ENCODE measurements around the gene WNT9A. TPM values are rescaled to one million over a fixed set of nuclear protein-coding genes. Genes with fewer than 3 reads are reported as not detected.
"Not testable (repeated sequence)": the region's sequence is repeated elsewhere in the genome, so short reads cannot be mapped to it uniquely, and the experiment has no call there.

WNT9A gene
- total RNA-seq, 1 experiment from 2014 or later: 0.37 TPM

DNA sequence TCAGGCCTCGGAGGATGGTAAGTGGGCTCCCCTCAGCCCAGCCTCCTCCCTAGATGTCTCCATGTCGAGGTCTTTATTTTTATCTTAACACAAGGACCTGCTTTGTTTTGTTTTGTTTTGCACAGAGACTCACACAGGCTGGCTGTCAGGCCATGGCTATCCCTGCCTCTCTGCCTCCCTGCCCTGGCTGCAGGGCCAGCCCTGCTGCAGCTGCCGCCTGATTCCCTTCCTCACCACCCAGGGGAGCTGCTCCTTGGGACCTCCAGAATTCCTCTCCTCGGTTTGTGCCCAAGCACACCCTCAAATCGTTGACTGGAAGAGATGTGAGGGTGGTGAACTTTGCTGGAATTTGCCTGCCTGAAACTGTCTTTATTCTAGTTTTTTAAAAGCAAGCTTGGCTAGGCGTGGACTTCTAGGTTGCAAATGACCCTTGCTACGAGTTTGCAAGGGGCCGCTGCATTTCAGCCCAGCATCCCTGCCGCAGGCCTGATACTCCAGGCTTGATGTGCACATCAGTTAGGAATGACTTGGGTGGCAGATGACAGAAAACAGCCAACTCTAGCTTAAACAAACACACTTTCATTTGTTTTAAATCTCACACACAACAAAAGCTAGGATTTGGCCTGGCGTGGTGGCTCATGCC, 37.1 kb downstream of the WNT9A start:
- DNase-seq (ENCODE audit: low spot score): no peak

DNA sequence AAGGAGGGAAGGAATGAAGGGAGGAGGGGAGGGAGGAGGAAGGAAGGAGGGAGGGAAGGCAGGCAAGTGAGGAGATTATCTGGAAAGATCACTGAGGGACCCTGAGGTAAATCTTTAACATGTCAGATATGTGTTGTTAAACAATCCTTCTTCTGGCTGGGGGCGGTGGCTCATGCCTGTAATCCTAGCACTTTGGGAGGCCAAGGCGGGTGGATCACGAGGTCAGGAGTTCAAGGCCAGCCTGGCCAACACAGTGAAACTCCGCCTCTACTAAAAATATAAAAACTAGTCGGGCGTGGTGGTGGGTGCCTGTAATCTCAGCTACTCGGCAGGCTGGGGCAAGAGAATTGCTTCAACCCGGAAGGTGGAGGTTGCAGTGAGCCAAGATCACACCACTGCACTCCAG, 37.8 kb downstream of the WNT9A start:
- not testable (repeated sequence) for DNase-seq (ENCODE audit: low spot score)

DNA sequence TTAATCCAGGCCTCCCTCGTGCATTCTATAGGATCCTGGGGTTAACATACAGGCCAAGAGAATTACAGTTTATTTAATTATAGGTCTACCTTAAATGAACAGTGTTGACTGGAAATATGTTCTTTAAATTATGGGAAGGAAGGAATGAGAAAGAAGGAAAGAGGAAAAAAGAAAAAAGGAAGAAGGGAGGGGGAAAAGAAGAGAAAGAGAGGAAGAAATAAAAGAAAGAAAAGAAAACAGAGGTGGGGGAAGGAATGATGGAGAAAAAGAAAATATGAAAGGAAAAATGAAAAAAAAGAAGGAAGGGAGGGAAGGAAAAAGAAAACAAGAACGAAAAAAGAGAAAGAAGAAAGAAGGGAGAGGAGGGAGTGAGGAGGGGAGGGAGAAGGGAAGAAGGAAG, 38.5 kb downstream of the WNT9A start:
- no peak for DNase-seq (ENCODE audit: low spot score)

DNA sequence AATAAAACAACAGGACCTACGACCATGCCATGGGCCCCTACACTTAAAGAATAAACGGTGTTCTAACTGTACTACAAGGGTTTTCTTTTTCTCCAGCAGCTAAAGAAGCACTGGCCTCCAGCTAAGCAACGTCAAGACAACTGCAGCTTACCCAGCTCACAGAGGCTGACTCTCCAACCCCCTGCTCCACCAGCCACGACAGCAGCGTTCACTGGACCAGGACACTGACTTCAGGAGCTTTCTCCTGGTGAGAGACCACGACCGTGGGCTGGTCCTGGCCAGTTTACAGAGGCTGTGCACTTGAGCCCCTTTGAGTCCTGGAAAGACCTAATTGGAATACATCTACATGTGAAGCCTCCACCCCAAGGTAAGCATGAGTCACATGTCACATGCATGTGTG, 39.4 kb downstream of the WNT9A start:
- DNase-seq (ENCODE audit: low spot score): no peak

DNA sequence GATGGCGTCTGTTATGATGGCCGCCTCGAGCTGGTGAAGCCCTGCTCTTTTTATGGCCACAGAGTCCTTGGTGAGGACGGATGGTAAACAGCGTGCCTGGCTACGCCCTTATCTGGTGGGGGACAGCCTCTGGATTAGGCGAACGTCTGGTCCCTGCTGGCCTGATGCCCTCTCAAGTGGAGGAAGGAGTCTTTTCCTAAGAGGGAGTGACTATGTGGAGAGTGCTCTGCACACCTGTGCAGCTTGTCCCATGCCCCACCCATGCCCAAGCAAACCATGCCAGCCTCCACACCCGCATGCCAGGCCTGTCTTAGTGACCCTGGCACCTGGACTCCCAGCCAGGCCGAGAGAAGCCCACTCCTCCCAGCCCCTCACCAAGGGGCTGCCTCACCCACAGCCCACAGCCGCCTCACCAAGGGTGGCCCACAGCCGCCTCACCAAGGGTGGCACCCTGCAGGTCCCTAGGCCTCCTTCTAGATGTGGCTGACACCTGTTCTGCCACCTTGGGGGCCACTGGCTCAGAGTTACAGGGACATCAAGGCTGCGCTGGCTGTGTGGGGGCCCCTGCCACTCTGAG, 40.2 kb downstream of the WNT9A start:
- DNase-seq (ENCODE audit: low spot score): no peak

DNA sequence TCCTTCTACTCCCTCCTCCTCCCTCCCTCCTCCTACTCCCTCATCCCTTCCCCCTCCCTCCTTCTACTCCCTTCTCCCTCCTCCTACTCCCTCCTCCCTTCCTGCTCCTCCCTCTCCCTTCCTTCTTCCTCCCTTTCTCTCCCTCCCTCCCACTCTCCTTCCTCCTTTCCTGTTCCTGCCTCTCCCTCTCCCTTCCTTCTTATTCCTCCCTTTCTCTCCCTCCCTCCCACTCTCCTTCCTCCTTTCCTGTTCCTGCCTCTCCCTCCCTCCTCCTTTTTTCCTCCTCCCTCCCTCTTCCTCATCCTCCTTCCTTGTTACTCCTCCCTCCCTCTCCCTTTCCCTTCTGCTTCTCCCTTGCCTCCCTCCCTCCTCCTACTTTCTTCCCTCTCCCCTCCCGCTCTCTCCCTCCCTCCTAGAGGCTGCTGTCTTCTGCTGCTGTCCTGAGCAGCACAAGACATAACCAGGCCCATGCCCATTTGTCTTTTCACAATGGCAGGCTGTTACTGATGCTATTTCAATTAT, 41.1 kb downstream of the WNT9A start:
- DNase-seq (ENCODE audit: low spot score): no peak

DNA sequence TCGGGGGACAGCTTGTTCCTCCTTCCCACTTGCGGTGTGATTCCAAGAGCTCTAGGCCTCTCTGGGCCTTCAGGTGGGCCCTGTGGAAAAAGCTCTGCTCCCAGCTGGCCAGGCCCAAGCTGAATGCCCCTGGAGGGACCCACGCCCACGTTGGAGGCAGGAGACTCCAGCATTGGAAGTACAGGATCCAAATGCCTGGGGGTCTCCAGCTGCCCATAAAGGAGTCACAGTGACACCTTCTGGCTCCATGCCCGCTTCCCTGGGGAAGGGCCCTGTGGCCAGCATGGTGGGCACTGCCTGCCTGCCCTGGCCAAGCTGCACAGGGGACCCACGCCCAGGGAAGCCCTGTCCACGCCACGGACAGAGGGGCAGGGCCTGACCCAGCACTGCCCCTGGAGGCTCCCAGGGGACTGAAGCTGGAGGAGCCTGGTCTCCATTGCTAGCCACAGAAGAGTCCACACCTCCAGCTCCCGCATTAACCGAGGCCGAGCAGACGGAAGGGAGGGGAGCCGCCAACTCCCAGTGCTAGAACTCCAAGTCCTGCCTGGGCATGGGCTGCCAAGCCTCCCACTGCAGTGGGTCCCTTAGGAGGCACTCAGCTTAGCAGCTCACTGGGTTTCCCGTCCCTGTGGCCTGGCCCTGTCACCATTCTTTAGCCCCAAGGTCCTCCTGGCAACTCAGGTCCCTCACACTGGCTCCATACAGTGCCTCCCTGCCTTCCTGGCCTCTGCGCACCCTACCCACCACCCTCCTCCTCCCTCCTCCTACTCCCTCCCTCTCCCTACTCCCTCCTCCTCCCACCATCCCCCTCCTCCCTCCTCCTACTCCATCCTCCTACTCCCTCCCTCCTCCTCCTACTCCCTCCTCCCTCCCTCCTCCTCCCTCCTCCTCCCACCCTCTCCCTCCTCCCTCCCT, 41.9 kb downstream of the WNT9A start:
- no peak for DNase-seq (ENCODE audit: low spot score)

DNA sequence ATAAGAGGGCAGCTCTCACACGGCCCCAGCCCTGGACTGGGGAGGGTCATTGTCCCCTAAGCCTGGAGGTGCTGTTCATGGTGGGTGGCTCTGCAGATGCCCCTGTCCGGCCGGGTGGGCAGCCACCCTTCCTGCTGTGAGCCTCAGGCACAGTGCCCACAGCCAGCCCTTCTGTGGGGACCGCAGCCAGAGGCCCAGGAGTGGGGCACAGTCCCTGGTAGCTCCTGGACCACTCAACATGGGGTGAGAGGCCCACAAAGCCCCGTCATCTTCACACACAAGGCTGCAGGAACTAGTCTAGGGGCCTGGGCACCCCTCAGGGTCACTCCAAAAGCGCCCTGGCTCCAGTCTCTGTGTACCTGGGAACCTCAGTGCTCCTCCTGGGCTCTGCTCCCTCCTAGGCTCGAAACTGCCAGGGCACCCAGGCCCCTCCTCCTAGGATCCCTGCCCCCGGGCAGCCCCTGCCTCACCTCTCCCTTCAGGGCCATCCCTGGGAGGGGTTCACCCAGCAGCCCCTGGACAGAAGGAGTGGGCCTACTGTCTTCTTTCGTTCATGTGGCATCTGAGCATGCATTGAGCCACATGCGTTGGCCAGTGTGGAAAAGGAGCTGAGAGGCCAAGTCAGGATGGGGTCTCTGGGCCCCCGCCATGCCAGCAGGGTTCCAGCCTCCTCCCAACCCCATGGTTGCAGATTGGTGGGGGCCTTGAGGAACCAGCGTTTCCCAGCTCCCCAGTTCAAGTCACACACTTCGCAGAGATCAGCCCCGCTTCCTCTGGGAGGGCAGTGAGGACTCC, 43.0 kb downstream of the WNT9A start:
- no peak for DNase-seq (ENCODE audit: low spot score)

DNA sequence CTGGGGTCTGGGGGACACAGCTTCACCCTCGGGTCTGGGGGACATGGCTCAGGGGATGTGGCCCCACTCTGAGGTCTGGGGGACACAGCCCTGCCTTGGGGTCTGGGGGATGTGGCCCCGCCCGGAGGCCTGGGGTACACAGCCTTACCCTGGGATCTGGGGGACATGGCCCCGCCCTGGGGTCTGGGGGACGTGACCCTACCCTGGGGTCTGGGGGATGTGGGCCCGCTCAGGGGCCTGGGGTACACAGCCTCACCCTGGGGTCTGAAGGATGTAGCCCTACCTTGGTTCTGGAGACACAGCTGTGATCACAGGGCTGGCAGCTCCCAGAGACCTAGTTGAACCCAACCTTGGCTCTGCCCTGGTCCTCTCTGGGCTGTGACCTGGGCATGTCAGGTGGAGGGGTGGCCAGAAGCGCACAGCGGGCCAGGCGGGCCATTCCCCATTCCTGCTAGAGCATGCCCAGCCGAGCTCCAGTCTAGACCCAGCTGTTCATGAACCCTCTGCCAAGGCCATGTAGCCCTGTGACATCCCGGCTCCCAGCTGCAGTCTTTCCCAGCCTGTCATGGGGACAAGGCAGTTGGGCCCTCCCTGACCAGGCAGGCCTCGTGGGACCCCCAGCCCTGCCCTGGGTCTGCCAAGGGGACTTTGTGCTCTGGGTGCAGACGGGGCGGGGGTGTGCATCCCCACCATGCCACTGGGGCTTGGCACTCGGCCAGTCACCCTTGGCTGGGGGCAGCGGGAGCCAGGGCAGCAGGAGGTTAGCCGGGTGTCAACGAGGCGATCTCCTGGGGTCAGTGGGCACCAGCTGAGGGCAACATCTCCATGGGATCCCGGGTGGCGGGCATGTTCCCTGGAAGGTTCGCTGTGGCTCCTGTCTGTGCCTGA, 43.9 kb downstream of the WNT9A start:
- DNase-seq (ENCODE audit: low spot score): no peak

DNA sequence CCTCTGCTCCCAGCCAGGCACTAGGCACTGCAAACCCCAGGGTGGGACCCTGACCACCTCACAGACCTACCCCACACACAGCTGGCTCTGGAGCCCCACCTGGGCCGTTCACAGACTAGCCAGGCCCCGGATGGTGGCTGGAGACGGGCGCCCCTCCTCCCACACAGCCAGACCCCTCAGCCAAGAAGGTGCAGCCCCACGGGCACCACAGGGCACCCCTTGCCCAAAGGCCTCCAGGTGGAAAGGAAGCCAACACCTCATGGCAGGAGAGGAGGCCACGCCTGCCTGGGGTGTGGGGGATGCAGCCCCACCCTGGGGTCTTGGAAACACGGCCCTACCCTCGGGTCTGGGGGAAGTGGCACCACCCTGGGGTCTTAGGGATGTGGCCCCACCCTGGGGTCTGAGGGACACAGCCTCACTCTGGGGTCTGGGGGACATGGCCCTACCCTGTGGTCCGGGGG, 44.6 kb downstream of the WNT9A start:
- no peak for DNase-seq (ENCODE audit: low spot score)

DNA sequence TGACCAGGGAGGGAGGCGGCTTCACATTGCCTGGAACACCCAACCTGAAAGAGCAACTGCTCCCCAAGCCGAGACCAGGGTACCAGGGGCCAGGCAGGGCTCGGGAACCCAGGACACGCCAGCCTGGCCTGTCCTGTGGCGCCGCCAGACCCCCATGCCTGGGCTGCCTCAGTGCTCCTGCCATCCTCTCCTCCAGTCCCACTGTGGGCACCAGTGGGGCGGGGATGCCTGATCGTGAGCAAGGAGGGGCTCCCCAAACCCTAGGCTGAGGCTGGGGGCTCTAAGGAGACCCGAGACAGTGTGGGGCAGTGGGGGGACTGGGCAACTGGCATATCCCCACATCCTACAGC, 45.1 kb downstream of the WNT9A start:
- no peak for DNase-seq (ENCODE audit: low spot score)

DNA sequence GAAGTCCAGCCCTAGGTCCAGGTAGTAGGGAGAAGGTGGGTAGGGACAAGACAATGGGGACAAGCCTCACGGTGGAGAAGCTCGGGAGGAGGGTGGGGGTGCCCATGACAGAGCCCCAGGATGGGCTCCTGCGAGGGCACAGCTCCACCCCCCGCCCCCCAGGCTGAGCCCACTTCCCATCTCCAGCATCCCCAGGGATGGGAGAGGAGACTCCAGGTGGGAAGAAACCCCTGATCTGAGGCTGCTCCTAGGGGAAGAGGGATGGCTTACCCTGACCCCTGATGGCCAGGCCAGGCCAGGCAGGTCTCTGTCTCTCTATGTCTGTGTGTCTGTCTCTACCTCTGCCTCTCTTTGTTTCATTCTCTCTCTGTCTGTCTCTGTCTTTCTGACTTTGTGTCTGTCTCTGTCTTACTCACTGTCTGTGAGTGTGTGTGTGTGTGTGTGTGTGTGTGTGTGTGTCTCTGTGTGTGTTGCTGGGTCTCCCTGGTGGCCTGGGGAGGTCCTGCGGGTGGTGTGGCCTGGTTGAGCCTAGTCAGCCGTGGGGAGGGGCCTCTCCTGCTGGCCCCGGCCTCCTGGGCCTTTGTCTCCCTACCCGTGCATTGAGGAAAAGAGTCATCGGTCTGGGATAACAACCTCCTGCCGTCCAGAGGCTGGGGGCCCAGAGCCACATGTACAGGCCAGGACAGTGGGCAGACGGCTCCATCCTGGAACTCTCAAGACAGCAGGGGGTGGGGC, 45.7 kb downstream of the WNT9A start:
- peak; percentile 41 for DNase-seq (ENCODE audit: low spot score)

DNA sequence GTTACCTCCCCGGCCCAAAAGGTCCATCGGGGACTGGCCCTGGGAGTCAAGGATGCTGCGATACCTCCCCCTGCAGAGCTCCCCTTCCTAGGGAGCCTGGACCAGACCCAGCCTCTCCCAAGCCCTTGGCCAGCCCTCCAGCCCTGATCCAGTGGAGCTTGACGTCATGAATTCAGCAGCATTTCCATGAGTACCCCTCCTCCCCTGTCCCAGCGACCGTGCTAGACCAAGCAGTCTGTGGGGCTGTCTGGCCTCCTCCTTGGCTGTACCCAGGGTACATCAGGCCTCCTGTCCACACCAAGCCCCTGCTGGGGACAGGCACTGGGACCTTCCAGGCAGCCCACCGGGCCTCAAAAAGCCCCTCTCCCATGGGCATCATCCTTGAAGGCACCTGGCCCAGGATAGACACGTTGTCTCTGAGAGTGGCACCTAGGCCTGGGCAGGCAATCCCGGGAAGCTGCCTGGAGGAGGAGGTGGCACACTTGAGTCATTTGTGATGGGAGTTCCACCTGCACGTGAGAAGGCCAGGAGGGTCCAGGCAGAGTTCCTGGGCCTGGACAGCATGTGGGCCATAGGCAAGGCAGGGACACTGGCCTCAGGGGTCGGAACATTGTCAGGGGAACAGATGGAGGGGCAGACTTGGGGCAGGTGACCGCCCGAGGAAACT, 46.4 kb downstream of the WNT9A start:
- DNase-seq (ENCODE audit: low spot score): no peak

DNA sequence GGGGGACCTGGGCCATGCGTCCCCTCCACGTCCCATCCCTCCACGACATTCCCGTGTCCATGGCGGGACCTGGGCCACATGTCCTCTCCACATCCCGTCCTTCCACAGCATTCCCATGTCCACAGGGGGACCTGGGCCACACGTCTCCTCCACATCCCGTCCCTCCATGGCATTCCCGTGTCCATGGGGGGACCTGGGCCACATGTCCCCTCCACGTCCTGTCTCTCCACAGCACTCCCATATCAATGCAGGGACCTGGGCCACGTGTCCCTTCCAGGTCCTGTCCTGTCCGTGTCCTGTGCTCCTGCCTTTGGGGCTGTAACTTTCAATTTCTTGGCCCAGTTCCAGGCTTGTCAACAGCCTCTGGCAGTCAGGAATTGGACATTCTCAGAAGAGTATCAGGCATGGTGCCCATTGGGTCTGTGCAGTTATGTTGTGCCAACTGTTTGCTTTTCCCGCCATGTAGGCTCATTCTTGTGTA, 47.1 kb downstream of the WNT9A start:
- DNase-seq (ENCODE audit: low spot score): no peak

DNA sequence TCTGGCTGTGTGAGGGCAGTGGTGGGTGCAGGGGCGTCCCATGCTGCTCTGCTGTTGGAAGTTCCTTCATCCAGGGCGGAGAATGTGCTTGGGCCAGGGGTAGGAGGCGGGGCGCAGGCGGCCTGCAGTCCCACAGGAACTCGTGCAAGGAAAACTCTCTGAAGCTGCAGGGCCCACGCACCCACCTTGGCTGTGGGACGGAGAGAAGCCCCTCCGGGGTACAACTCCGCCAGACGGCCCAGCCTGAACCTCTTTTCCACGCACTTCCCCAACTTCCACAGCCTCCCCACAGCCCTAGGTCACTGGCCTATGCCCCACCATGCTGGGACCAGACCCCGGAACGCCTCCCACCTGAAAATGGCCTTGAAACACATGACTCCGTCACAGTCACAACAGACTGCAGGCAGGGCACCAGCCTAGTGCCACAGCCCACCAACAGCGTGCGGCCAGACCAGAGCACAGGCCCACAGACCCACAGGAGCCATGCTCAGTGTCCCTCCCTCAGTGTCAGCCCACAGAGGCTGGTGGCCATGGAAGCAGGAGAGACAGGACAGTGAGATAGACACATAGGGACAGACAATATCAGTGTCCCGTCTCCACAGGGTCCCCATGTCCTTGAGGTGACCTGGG, 47.8 kb downstream of the WNT9A start:
- no peak for DNase-seq (ENCODE audit: low spot score)

DNA sequence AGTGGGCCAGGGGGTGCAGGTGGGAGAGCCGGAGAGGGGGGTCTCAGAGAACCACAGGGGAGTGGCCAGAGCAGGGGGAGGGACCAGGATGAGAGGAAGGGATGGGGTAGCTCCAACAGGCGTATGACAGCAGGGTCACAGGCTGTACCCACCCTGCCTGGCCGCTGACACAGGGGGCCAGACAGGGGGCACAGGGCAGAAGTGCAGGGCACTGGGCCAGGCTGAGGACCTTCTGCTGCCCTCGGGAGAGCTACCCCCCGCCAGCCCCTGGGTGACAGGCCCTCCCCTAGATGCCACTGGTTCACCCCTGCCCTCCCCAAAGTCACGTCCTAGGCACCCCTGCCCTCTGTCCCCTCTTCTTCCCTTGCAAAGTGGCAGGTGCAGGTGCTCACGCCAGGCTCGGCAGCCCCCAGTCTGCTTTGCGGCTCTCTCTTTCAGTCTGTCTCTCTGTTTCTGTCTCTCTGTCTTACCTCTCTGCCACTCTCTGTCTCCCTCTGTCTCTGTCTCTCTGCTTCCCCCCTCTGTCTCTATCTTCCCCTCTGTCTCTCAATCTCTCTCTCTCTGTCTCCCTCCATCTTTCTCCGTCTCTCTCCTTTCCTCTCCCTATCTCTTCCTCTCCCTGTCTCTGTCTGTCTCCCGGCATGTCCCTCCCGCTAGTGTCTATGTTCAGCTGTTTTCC, 48.5 kb downstream of the WNT9A start:
- DNase-seq (ENCODE audit: low spot score): no peak

DNA sequence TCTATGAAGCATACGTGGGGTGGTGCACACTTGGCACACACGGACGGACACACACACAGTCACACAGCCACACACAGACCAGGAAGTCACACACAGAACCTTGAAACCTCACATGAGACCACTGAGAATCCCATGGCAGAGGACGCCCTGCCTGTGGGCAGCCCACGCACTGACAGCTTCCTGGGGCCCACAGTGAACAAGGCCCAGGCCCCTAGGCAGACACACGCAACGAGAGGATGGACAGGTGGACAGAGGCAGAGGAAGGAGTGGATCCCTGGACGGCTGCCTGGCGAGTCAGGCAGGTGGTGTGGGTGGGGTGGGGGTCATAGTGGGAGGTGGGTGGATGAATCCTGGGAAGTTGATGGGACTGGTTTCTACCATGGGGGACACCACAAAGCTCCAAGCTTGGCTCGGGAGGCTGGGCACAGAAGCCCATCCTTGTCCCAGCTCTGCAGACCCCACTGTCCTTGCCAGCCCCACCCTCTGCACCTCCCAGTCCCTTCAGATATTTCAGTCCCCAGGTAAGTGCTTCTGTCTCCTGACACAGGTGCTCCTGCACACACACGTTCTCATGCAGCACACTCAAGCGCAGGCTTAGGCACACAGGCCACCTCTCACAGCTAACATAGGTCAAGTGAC, 49.1 kb downstream of the WNT9A start:
- no peak for DNase-seq (ENCODE audit: low spot score)

Data from H4 (cell line).